ENCODE data around the gene TRIM71.

DNA sequence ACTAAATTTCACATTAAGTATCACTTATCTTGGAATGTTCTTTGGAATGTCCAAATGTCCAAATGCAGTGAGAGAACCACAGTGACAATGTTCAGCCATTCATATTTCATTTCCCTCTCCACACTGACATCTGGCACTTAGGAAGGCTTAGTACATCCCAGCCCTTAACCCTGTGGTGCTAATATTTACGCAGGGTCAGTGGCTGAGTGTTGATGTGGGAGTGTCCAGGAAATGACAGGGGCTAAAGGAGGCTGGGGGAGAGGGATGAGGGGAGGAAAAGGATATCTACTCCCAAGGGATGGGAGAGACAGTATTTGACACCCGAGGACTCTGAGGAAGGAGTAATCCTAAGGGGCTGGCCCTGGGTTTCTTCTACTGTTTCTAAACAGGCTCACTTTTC, 119.5 kb downstream of the TRIM71 start:
- TF ChIP-seq, protein P1, sequence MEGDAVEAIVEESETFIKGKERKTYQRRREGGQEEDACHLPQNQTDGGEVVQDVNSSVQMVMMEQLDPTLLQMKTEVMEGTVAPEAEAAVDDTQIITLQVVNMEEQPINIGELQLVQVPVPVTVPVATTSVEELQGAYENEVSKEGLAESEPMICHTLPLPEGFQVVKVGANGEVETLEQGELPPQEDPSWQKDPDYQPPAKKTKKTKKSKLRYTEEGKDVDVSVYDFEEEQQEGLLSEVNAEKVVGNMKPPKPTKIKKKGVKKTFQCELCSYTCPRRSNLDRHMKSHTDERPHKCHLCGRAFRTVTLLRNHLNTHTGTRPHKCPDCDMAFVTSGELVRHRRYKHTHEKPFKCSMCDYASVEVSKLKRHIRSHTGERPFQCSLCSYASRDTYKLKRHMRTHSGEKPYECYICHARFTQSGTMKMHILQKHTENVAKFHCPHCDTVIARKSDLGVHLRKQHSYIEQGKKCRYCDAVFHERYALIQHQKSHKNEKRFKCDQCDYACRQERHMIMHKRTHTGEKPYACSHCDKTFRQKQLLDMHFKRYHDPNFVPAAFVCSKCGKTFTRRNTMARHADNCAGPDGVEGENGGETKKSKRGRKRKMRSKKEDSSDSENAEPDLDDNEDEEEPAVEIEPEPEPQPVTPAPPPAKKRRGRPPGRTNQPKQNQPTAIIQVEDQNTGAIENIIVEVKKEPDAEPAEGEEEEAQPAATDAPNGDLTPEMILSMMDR (IDR thresholded peaks at IDR 0.05) = no peak
- TF ChIP-seq, protein P2, sequence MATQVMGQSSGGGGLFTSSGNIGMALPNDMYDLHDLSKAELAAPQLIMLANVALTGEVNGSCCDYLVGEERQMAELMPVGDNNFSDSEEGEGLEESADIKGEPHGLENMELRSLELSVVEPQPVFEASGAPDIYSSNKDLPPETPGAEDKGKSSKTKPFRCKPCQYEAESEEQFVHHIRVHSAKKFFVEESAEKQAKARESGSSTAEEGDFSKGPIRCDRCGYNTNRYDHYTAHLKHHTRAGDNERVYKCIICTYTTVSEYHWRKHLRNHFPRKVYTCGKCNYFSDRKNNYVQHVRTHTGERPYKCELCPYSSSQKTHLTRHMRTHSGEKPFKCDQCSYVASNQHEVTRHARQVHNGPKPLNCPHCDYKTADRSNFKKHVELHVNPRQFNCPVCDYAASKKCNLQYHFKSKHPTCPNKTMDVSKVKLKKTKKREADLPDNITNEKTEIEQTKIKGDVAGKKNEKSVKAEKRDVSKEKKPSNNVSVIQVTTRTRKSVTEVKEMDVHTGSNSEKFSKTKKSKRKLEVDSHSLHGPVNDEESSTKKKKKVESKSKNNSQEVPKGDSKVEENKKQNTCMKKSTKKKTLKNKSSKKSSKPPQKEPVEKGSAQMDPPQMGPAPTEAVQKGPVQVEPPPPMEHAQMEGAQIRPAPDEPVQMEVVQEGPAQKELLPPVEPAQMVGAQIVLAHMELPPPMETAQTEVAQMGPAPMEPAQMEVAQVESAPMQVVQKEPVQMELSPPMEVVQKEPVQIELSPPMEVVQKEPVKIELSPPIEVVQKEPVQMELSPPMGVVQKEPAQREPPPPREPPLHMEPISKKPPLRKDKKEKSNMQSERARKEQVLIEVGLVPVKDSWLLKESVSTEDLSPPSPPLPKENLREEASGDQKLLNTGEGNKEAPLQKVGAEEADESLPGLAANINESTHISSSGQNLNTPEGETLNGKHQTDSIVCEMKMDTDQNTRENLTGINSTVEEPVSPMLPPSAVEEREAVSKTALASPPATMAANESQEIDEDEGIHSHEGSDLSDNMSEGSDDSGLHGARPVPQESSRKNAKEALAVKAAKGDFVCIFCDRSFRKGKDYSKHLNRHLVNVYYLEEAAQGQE (IDR thresholded peaks at IDR 0.05; ENCODE audit: insufficient read depth in 1 of 2, low read depth in 2 of 2, low read length in 1 of 2) = no peak
- TF ChIP-seq SIN3A (IDR thresholded peaks at IDR 0.05; ENCODE audit: borderline replicate concordance, insufficient read depth, low read depth, low read length) = no peak
- no peak for TF ChIP-seq POLR2AphosphoS5 (IDR thresholded peaks at IDR 0.05; ENCODE audit: low read depth, low read length)
- no peak for TF ChIP-seq TCF7L2 (IDR thresholded peaks at IDR 0.05; ENCODE audit: low read depth, low read length)

All from Panc1 (cell line).